ENCODE results near the gene TRIML1. TPM values are rescaled to one million over a fixed set of nuclear protein-coding genes. Genes with fewer than 3 reads are reported as not detected.

Gene TRIML1
- not detected for total RNA-seq
- polyA plus RNA-seq = not detected
- long read RNA-seq, donor 1 = 0 reads
- long read RNA-seq, donor 2 = 0 reads
- long read RNA-seq, donor 3 = 0 reads

GRCh38 chr4:188139141-188139540, at the start of gene TRIML1:
TRIML1 (plus strand) TSS chr4:188139441; CDS start chr4:188139559, 118 bp downstream.
- H3K27me3 ChIP-seq = peaks cover 0 to 5% (median 0%) of the 10 kb centered on the region in 9 donors
- peaks cover 0 to 6% (median 0%) of the 10 kb centered on the region in 12 donors for H3K4me1 ChIP-seq
- no peak within 1 kb of the TSS for H3K27ac ChIP-seq
- H3K36me3 ChIP-seq = no peaks in the 10 kb centered on the region
- no peak for TF ChIP-seq CTCF (IDR thresholded peaks at IDR 0.05)
- ATAC-seq = no peak
- H3K4me3 ChIP-seq = no peak within 1 kb of the TSS
- intact Hi-C loops (cut with DNase I) = no loop called here
- no peaks in the 10 kb centered on the region for H3K9me3 ChIP-seq
- DNase-seq = no peak
- 39 to 88% (median 73%) methylated on average over 3 of the region's 3 CpGs for WGBS, 4 donors

- 85 to 90% (median 88%) methylated on average over 3 of the region's 3 CpGs for WGBS, 4 donors
- no peak for ATAC-seq
- no peak overlapping the region for H3K27ac ChIP-seq
- TF ChIP-seq POLR2A (IDR thresholded peaks at IDR 0.05) (no peak), CTCF (IDR thresholded peaks at IDR 0.05) (no peak)
- no peak overlapping the region for H3K4me3 ChIP-seq
- intact Hi-C loops (cut with DNase I) = no loop called here
- no peak for DNase-seq
- H3K27me3 ChIP-seq = no peaks in the 10 kb centered on the region
- H3K36me3 ChIP-seq = no peaks in the 10 kb centered on the region
- peaks cover 0 to 8% (median 0%) of the 10 kb centered on the region in 12 donors for H3K9me3 ChIP-seq
- no peaks in the 10 kb centered on the region for H3K4me1 ChIP-seq
Measured at GRCh38 chr4:188092824-188093223, 46.4 kb upstream of the TRIML1 start.

GRCh38 chr4:188106454-188106853, 32.8 kb upstream of the TRIML1 start:
- ATAC-seq (no peak), DNase-seq (peak in 1 of 5 donors; percentile 64)
- Histone ChIP-seq H3K36me3 (no peaks in the 10 kb centered on the region), H3K27ac (no peak overlapping the region), H3K9me3 (peaks cover 0 to 16% (median 0%) of the 10 kb centered on the region in 12 donors), H3K4me3 (no peak overlapping the region), H3K27me3 (peaks cover 0 to 6% (median 0%) of the 10 kb centered on the region in 9 donors), H3K4me1 (no peaks in the 10 kb centered on the region)
- no peak for TF ChIP-seq CTCF (IDR thresholded peaks at IDR 0.05)
- no peak for TF ChIP-seq POLR2A (IDR thresholded peaks at IDR 0.05)
- 97 to 98% (median 97%) methylated on average over 30 to 40 of the region's 40 CpGs for WGBS, 4 donors
- intact Hi-C loops (cut with DNase I) = no loop called here

GRCh38 chr4:188107931-188108843, 31.1 kb upstream of the TRIML1 start:
- Histone ChIP-seq H3K36me3 (no peaks in the 10 kb centered on the region), H3K9me3 (peaks cover 0 to 16% (median 0%) of the 10 kb centered on the region in 12 donors), H3K4me3 (no peak overlapping the region), H3K27ac (no peak overlapping the region), H3K4me1 (no peaks in the 10 kb centered on the region), H3K27me3 (peaks cover 0 to 6% (median 0%) of the 10 kb centered on the region in 9 donors)
- ATAC-seq (no peak), DNase-seq (no peak)
- no peak for TF ChIP-seq CTCF (IDR thresholded peaks at IDR 0.05)
- no peak for TF ChIP-seq POLR2A (IDR thresholded peaks at IDR 0.05)
- 43 to 57% (median 48%) methylated on average over 10 of the region's 10 CpGs for WGBS, 4 donors
- intact Hi-C loops (cut with DNase I) = no loop called here
